GM12801 (cell line): ENCODE measurements around the gene DDX21.

Experiments used
- TF ChIP-seq, protein P1 (sequence below): IDR thresholded peaks from one replicate; pipeline ENCODE4 v1.5.1; 2011; ENCODE audit warnings: control low read depth; ENCODE audit not compliant: insufficient read length; ENCODE audit errors: extremely low read depth

Gene DDX21

DNA sequence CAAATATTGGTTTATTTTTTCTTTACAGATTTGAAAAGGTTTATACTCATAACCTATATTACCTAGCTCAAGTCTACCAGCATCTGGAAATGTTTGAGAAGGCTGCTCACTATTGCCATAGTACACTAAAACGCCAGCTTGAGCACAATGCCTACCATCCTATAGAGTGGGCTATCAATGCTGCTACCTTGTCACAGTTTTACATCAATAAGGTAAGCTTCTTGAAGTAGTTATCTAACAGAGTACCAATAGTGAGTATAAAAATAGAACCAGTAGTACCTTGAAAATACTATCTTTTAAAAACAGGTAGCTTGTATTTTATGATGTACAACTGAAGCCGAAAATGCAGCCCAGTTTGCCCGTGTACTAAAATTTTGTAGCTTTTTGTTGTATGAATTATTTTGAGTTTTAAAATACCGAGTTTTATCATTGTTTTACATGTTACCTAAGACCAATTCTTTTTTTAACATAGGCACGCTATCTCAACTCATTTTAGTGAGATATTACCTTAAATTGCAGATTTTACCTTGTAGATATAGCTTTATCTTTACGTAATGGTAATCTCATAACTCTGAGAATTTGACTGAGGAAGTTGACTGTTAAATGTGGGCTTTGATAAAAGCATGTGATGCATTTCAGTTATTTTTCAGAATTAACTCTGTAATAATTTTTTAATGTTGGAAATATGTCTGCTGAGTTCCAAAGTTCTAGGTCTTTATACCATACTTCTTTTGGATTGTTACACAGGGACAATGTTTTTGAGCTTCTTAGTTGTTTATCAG is 49.9 kb downstream of the DDX21 start:
- TF ChIP-seq, protein P1, sequence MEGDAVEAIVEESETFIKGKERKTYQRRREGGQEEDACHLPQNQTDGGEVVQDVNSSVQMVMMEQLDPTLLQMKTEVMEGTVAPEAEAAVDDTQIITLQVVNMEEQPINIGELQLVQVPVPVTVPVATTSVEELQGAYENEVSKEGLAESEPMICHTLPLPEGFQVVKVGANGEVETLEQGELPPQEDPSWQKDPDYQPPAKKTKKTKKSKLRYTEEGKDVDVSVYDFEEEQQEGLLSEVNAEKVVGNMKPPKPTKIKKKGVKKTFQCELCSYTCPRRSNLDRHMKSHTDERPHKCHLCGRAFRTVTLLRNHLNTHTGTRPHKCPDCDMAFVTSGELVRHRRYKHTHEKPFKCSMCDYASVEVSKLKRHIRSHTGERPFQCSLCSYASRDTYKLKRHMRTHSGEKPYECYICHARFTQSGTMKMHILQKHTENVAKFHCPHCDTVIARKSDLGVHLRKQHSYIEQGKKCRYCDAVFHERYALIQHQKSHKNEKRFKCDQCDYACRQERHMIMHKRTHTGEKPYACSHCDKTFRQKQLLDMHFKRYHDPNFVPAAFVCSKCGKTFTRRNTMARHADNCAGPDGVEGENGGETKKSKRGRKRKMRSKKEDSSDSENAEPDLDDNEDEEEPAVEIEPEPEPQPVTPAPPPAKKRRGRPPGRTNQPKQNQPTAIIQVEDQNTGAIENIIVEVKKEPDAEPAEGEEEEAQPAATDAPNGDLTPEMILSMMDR: no peak

DNA sequence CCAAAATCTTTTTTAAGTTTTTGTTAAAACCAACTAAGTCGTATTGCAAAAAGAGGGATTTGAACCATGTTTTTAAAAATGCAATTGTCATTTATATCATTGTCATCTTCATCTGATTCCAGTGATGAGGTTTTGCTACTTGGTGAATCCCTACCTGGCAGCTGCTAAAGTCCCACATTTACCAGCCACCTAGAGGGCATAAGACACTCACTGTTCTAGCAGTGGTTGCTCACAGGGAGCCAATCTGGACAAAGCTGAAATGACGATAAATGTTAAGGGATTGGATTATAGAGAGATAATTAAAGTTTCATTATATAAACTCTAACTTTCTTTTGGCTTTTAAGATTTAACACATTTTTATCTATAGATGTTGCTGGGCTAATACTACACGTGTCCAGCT is 51.3 kb downstream of the DDX21 start:
- TF ChIP-seq, protein P1: no peak

GRCh38 chr10:69009360-69009759 is 53.4 kb downstream of the DDX21 start:
- TF ChIP-seq, protein P1: no peak

- TF ChIP-seq, protein P1: no peak
Measured at GRCh38 chr10:69010151-69010640, 54.2 kb downstream of the DDX21 start.

DNA sequence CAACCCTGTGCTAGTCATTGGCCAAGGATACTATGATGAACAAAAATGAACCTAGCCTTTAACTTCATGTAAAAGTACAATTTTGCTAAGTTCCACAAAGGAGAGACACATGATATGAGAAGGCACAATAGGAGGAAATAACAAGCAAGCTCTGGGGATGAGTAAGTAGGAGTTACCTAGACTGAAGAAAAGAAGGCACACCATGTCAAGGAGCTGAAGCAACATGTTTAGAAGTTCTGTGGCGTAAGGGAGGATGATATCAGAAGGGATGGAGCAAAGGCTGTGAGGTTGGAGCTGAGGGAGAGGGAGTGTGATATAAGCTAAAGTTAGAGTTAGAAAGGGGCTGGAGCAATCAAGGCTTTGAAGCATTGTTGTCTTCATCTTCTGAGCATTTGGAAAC is 58.2 kb downstream of the DDX21 start:
- TF ChIP-seq, protein P1: no peak

GRCh38 chr10:69018613-69019012 is 62.6 kb downstream of the DDX21 start:
- TF ChIP-seq, protein P1: no peak

DNA sequence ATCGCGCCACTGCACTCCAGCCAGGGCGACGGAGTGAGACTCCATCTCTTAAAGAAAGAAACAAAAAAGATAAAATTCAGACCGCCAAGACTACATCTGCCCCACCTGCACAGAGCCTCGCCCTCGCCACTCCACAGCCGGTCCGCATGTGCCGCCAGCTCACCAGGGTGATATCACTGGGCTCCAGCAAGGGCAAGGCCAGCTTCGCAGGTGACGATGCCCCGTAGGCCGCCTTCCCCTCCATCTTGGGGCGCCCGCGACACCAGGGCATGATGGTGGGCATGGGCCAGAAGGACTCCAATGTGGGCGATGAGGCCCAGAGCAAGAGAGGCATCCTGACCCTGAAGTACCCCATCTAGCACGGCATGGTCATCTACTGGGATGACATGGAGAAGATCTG is 66.6 kb downstream of the DDX21 start:
- TF ChIP-seq, protein P1: no peak
